ENCODE data around the gene FAM24A.
"Not testable (repeated sequence)": the region's sequence is repeated elsewhere in the genome, so short reads cannot be mapped to it uniquely, and the experiment has no call there.

Gene FAM24A

GRCh38 chr10:122910310-122910709 lies at the start of gene FAM24A:
Gene FAM24A (plus strand): TSS chr10:122910610. CDS start chr10:122911635, 1,025 bp downstream.
- DNase-seq: no peak

GRCh38 chr10:122861711-122862161 lies 48.7 kb upstream of the FAM24A start:
- DNase-seq: no peak

- DNase-seq: no peak
These were observed 46.9 kb upstream of the FAM24A start for GRCh38 chr10:122863216-122864193.

- no peak for DNase-seq
These were observed 46.2 kb upstream of the FAM24A start for GRCh38 chr10:122864194-122864592.

- no peak for DNase-seq
These were observed 45.5 kb upstream of the FAM24A start for GRCh38 chr10:122864901-122865300.

- DNase-seq: not testable (repeated sequence)
These were observed 43.5 kb upstream of the FAM24A start for GRCh38 chr10:122866757-122867482.

GRCh38 chr10:122868768-122869167 lies 41.6 kb upstream of the FAM24A start:
- DNase-seq: not testable (repeated sequence)

GRCh38 chr10:122871947-122872346 lies 38.5 kb upstream of the FAM24A start:
- not testable (repeated sequence) for DNase-seq

- no peak for DNase-seq
These were observed 34.5 kb upstream of the FAM24A start for GRCh38 chr10:122875843-122876466.

- no peak for DNase-seq
These were observed 33.9 kb upstream of the FAM24A start for GRCh38 chr10:122876467-122876855.

- no peak for DNase-seq
These were observed 33.1 kb upstream of the FAM24A start for GRCh38 chr10:122877264-122877663.

- DNase-seq: no peak
These were observed 31.5 kb upstream of the FAM24A start for GRCh38 chr10:122878799-122879338.

- DNase-seq: peak; percentile 91 to 97
These were observed 30.8 kb upstream of the FAM24A start, which contains the start of gene FAM24B for GRCh38 chr10:122879339-122880273. Gene FAM24B (minus strand): TSS chr10:122879581. CDS start chr10:122850515, 29,066 bp downstream.

GRCh38 chr10:122882766-122883165 lies 27.6 kb upstream of the FAM24A start:
- no peak for DNase-seq

GRCh38 chr10:122884166-122884565 lies 26.2 kb upstream of the FAM24A start:
- no peak for DNase-seq

GRCh38 chr10:122894261-122894944 lies 16.0 kb upstream of the FAM24A start:
- no peak for DNase-seq

- not testable (repeated sequence) for DNase-seq
These were observed 6.5 kb upstream of the FAM24A start for GRCh38 chr10:122903861-122904260.

- DNase-seq: peak; percentile 6 to 39
These were observed 1.6 kb downstream of the FAM24A start for GRCh38 chr10:122911889-122912484.

- DNase-seq: no peak
These were observed 5.3 kb downstream of the FAM24A start for GRCh38 chr10:122915700-122916099.

- no peak for DNase-seq
These were observed 19.7 kb downstream of the FAM24A start for GRCh38 chr10:122930140-122930539.

All from stimulated activated CD4-positive, alpha-beta T cell treated with anti-CD3 and anti-CD28 coated beads, Interleukin-4, amount 100 ng/mL, for 4 hours (primary cell).